A549 treated with Mapracorat at 1 μM for 4 hours (cell line): Measurements from ENCODE around the gene TNIP2. TPM values are rescaled to one million over a fixed set of nuclear protein-coding genes. Genes with fewer than 3 reads are reported as not detected.

Experiments used
- total RNA-seq: library from RNA; stranded (reverse); fragments of 200-300 nt; extraction: Qiagen RNA extraction; gene quantifications from 5 replicates; pipeline ENCODE4 v1.2.3, GENCODE V29; 2022

Gene TNIP2
- 33.0 to 46.2 TPM (median 41.3 TPM) in 5 replicates for total RNA-seq

GRCh38 chr4:2755821-2756690 is at the start of gene TNIP2:
TSS of gene TNIP2 (minus strand) at chr4:2756336. CDS start at chr4:2756289, 47 bp downstream.

GRCh38 chr4:2792711-2793585 is 36.8 kb upstream of the TNIP2 start, which contains the start of gene SH3BP2:
TSS of gene SH3BP2 (plus strand) at chr4:2793085. CDS start at chr4:2820618, 27,533 bp downstream.

Other genes starting within 250 kb of the TNIP2 start
- gene FAM193A, start 219.7 kb downstream of the TNIP2 start, total RNA-seq = 7.5 to 8.9 TPM (median 8.6 TPM) in 5 replicates
- gene SH3BP2, start 36.7 kb upstream of the TNIP2 start, total RNA-seq = 2.7 to 5.6 TPM (median 4.0 TPM) in 5 replicates
- gene ADD1, start 87.5 kb upstream of the TNIP2 start, total RNA-seq = 76.9 to 91.6 TPM (median 86.3 TPM) in 5 replicates
- 24.1 to 28.2 TPM (median 25.3 TPM) in 5 replicates for gene NOP14, start 207.1 kb upstream of the TNIP2 start, total RNA-seq
- gene GRK4, start 207.2 kb upstream of the TNIP2 start, total RNA-seq = 1.1 to 1.8 TPM (median 1.4 TPM) in 5 replicates